ENCODE data around the gene COMMD10.
A peak's percentile ranks its signal among the peaks of the same experiment; 100 is the strongest.
"Not testable (repeated sequence)": the region's sequence is repeated elsewhere in the genome, so short reads cannot be mapped to it uniquely, and the experiment has no call there.

COMMD10 gene

GRCh38 chr5:116084871-116085715 is at the start of gene COMMD10:
Gene COMMD10 (plus strand): TSS chr5:116085025.
- peak; percentile 76 for DNase-seq

DNA sequence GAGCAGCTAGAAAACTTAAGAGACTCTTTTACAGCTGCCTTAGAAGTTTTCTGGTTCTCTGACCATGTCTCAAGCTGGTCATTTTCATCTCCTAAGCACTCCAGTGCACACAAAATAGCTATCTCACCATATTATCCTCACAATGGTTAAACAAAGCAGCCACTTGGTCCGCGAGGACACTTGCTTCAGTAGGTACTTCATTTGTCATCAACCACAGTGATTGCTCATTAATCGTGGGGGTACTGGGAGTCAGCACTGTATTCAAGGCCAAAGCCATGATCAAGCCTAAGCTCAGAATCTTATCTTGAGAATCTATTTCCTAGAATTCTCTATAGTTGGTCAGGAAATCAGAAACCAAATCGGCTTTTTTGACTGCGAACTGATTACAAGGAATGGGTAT is 49.7 kb upstream of the COMMD10 start:
- DNase-seq: peak; percentile 33

GRCh38 chr5:116037236-116037822 is 47.5 kb upstream of the COMMD10 start:
- DNase-seq: no peak

GRCh38 chr5:116038817-116039216 is 46.0 kb upstream of the COMMD10 start:
- DNase-seq: peak; percentile 9

- DNase-seq: no peak
These were observed 42.5 kb upstream of the COMMD10 start for GRCh38 chr5:116042375-116042774.

DNA sequence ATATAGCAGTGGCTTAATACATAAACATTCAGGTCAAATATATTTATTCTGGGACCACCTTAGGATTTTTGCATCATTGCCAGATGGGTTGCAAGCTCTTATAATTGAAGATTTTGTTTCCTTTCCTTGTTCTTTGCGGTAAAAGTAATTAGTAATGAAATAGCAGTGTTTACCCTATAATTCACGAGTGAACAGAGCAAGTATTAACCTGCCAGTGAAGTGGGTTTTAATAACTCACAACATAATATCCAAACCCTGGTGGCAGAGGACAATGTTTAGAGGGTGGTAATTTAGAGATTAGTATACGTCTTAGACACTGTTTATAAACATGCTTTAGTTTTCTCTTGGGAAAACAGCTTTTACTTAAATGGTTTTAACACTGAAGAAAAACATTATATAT is 40.8 kb upstream of the COMMD10 start:
- no peak for DNase-seq

DNA sequence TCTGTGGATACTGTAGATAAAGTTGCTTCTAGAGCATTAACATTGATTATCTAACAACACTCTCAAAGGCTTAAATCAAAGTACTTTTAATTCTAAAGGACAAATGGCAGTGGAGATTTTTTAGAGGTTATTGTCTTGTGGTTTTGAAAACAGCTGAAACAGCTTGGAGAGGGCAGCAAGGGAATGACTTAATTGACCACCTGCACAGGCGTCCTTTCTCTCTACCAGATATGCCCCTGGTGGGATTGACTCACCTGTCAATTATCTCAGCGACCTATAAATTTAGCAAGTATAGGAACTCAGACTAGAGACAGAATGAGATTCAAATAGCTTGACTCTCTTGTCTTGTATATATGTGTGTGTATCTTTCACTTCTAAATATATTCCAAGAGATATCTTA is 39.0 kb upstream of the COMMD10 start:
- DNase-seq: no peak

- no peak for DNase-seq
These were observed 38.6 kb upstream of the COMMD10 start for GRCh38 chr5:116046261-116046660.

DNA sequence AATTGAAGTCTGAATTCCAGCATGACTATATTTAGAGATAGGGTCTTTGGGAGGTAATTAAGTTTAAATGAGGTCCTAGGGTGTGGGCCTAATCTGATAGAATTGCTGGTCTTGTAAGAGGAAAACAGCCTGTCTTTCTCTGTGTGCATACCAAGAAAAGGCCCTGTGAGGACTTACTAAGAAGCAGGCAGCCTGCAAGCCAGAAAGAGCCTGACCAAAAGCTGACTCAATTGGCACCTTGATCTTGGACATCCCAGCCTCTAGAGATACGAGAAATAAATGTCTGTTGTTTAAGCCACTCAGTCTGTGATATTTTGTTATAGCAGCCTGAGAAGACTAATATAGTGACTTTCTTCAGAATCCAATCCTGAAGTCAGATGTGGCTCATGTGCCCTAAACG is 38.0 kb upstream of the COMMD10 start:
- no peak for DNase-seq

DNA sequence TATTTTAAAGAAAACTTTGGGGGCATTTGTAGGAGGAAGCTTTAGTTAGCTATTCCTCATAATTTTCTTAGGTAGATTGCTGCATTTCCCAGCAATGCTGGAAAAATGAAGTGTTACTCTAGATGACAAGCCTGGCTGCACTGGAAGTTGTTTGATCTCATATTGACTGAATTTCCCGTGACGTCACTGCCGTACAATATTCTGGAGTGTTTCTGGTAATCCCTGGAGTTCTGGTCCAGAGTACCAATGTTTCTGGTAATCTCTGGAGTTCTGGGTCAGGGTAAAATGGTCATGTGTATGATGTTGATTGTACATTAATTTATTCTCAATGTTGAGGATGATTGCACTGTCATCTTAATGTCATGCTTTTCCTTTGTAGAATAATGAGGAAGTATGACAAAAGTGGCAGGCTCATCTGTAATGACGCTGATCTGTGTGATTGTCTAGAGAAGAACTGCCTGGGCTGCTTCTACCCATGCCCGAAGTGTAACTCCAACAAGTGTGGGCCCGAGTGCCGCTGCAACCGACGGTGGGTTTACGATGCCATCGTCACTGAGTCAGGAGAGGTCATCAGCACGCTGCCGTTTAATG is 26.4 kb upstream of the COMMD10 start:
- no peak for DNase-seq

GRCh38 chr5:116062352-116062751 is 22.5 kb upstream of the COMMD10 start:
- DNase-seq: no peak

- DNase-seq: no peak
These were observed 20.9 kb upstream of the COMMD10 start for GRCh38 chr5:116063950-116064349.

GRCh38 chr5:116068028-116068632 is 16.7 kb upstream of the COMMD10 start:
- DNase-seq: peak; percentile 6

- no peak for DNase-seq
These were observed 13.6 kb upstream of the COMMD10 start for GRCh38 chr5:116071211-116071610.

DNA sequence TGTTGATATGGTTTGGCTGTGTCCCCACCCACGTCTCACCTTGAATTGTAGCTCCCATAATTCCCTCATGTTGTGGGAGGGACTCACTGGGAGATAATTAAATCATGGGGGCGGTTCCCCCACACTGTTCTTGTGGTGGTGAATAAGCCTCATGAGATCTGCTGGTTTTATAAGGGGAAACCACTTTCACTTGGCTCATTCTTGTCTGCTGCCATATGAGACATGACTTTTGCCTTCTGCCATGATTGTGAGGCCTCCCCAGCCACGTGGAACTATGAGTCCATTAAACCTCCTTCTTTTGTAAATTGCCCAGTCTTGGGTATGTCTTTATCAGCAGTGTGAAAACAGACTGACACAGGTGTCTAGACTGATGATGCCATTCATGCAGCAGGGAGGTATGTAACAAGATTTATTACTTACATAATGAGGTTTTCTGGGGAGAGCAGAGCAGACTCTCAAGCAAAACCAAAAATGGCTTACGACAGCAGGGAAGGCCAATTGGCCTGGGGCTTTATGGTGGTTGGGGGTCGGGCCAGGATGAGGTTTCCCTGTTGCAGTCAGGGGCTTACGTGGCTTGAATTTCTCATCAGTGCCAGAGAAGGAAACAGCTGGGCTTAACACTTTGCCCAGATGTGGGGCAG is 9.5 kb upstream of the COMMD10 start:
- DNase-seq: no peak

DNA sequence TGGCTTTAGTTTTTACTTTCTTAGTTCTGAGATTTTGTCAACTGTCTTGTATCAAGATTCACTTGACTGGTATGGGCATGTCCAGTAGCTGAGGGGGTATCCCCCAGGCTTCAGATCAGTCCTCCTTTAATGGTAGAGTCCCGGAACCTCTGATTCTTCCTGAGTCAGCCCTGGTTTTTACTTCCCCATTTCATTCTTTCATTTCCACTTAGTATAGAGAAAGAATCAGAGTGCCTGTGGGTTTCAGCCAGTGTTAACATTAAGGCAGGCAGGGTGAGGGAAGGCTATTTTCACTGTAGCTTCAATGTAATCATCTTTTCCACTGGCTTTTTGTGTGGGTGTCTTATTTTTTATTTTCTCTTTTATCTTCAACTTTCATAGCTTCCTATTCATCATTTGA is 8.3 kb upstream of the COMMD10 start:
- no peak for DNase-seq

- DNase-seq: no peak
These were observed 6.6 kb upstream of the COMMD10 start for GRCh38 chr5:116078199-116078598.

DNA sequence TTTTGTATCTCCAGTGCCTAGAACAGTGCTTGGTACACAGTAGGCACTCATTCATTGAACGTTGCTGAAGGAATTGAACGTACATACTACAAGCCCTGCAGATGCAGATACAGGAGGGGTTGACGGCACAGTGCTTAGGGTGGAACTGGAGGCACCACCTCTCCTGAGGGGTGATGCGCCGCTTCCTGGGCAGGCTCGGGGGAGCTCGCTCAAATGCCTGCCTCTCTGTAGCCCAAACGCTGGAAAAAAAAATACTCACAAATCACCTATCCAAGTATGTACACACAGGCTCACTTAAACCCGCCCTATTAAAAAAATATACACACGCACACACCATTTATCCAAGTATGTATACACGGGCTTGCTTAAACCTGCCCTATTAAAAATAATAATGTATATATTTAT is 536 bp upstream of the COMMD10 start:
- DNase-seq: no peak

DNA sequence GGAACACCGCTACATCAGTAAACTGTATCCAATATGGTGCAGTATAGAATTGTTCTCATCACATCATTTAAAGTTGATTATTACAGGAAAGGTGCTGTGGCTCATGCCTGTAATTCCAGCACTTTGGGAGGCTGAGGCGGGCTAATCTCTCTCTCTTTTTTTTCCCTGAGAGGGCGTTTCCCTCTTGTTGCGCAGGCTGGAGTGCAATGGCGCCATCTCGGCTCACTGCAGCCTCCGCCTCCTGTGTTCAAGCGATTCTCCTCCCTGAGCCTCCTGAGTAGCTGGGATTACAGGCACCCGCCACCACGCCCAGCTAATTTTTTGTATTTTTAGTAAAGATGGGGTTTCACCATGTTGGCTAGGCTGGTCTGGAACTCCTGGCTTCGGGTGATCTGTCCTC is 1.5 kb downstream of the COMMD10 start:
- DNase-seq: not testable (repeated sequence)

GRCh38 chr5:116088062-116088461 is 3.2 kb downstream of the COMMD10 start:
- DNase-seq: no peak

GRCh38 chr5:116090302-116090701 is 5.5 kb downstream of the COMMD10 start:
- DNase-seq: no peak

- DNase-seq: no peak
These were observed 6.6 kb downstream of the COMMD10 start for GRCh38 chr5:116091416-116091815.

DNA sequence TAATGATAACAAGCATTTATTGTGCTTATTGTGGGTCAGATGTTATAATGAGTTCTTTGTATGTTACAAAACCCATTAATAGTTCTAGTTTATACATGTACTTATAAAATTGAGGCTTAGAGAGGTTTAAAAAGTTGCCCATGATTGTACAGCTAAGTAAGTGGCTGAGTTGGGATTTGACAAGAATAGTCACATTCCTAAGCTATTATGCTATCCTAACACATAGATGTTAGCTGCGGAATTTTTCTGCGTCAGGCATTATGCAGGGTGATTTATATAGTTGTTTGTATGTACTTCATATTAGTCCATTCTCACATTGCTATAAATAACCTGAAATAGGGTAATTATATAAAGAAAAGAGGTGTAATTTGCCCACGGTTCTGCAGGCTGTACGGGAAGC is 12.5 kb downstream of the COMMD10 start:
- no peak for DNase-seq
